Activated CD4-positive, alpha-beta T cell treated with anti-CD3 and anti-CD28 coated beads, Interleukin-2, Interleukin-4, amounts not matched to agents 100 ng/mL and 50 ng/mL, durations not matched to agents 16 hours and 8 hours (primary cell): ENCODE data around the gene NRXN3.

ENCODE experiments used
- DNase-seq: peaks from one replicate; pipeline ENCODE4 v3.0.0-alpha.2; 2020; ENCODE audit warnings: low spot score

Gene NRXN3

GRCh38 chr14:78917462-78917861 lies 747.3 kb downstream of the NRXN3 start:
- DNase-seq: no peak

- DNase-seq: no peak
Observed at GRCh38 chr14:78921856-78922255, 751.7 kb downstream of the NRXN3 start.

- DNase-seq: no peak
Observed at GRCh38 chr14:78927261-78927660, 757.1 kb downstream of the NRXN3 start.

GRCh38 chr14:78933166-78933565 lies 763.0 kb downstream of the NRXN3 start:
- DNase-seq: no peak

GRCh38 chr14:78933948-78934524 lies 763.9 kb downstream of the NRXN3 start:
- DNase-seq: peak; percentile 2

- no peak for DNase-seq
Observed at GRCh38 chr14:78946949-78947348, 776.8 kb downstream of the NRXN3 start.

- no peak for DNase-seq
Observed at GRCh38 chr14:78947681-78948080, 777.5 kb downstream of the NRXN3 start.

GRCh38 chr14:78950649-78951048 lies 780.5 kb downstream of the NRXN3 start:
- no peak for DNase-seq

- no peak for DNase-seq
Observed at GRCh38 chr14:78951602-78952001, 781.4 kb downstream of the NRXN3 start.

- DNase-seq: peak; percentile 41
Observed at GRCh38 chr14:78959674-78960264, 789.6 kb downstream of the NRXN3 start.

- no peak for DNase-seq
Observed at GRCh38 chr14:78967111-78967809, 797.1 kb downstream of the NRXN3 start.

GRCh38 chr14:78968265-78968664 lies 798.1 kb downstream of the NRXN3 start:
- no peak for DNase-seq

- DNase-seq: no peak
Observed at GRCh38 chr14:78970677-78971076, 800.5 kb downstream of the NRXN3 start.

- no peak for DNase-seq
Observed at GRCh38 chr14:78972440-78972839, 802.3 kb downstream of the NRXN3 start.

- no peak for DNase-seq
Observed at GRCh38 chr14:78974691-78975090, 804.5 kb downstream of the NRXN3 start.

GRCh38 chr14:78975734-78976133 lies 805.6 kb downstream of the NRXN3 start:
- DNase-seq: no peak

- DNase-seq: no peak
Observed at GRCh38 chr14:78978896-78979295, 808.7 kb downstream of the NRXN3 start.

GRCh38 chr14:78982551-78982950 lies 812.4 kb downstream of the NRXN3 start:
- no peak for DNase-seq

GRCh38 chr14:78983126-78983525 lies 813.0 kb downstream of the NRXN3 start:
- DNase-seq: no peak

GRCh38 chr14:78985668-78986381 lies 815.7 kb downstream of the NRXN3 start:
- no peak for DNase-seq

- no peak for DNase-seq
Observed at GRCh38 chr14:78986989-78987388, 816.8 kb downstream of the NRXN3 start.

- no peak for DNase-seq
Observed at GRCh38 chr14:78989221-78989620, 819.0 kb downstream of the NRXN3 start.

GRCh38 chr14:78992867-78993266 lies 822.7 kb downstream of the NRXN3 start:
- DNase-seq: no peak
